Astrocyte of the spinal cord (primary cell): ENCODE measurements around the gene ASPHD2.

Experiments
- DNase-seq: peaks from one replicate; pipeline ENCODE4 v3.0.0; 2011; ENCODE audit warnings: low read depth, low spot score
- H3K4me3 ChIP-seq: 2 replicates; pipeline ENCODE4 v1.5.1; 2011; ENCODE audit warnings: low read depth, mild to moderate bottlenecking, low read length, moderate library complexity
- in situ Hi-C: cut with HindIII; loops from 2 replicates; pipeline ENCODE4 v1.10.0; 2017; ENCODE audit warnings: low sequenced_read_pairs
- TF ChIP-seq, protein P1 (sequence below): IDR thresholded peaks from 2 replicates; pipeline ENCODE4 v1.5.1; 2012; ENCODE audit warnings: low read depth, mild to moderate bottlenecking, low read length, inconsistent platforms

ASPHD2 gene

DNA sequence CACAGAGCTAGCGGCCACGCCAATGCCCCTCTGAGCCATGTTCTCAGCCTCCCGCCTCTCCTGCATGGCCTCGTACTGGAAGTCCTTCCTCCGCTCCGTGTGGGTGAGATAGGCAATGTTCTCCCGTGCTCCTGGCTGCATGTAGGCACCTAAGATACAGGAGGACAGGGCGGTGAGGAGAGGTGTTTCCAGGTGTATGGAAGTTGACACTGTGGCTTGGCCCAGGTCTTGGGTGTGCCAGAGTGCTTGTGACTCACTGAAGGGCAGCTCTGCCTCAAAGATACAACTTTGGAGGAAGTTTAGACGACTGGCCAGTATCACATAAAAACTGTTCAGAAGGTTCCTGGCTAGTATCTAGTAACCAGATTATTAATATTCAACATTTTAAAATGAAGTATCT is 63.2 kb downstream of the ASPHD2 start:
- in situ Hi-C loops = no loop called here
- TF ChIP-seq, protein P1, sequence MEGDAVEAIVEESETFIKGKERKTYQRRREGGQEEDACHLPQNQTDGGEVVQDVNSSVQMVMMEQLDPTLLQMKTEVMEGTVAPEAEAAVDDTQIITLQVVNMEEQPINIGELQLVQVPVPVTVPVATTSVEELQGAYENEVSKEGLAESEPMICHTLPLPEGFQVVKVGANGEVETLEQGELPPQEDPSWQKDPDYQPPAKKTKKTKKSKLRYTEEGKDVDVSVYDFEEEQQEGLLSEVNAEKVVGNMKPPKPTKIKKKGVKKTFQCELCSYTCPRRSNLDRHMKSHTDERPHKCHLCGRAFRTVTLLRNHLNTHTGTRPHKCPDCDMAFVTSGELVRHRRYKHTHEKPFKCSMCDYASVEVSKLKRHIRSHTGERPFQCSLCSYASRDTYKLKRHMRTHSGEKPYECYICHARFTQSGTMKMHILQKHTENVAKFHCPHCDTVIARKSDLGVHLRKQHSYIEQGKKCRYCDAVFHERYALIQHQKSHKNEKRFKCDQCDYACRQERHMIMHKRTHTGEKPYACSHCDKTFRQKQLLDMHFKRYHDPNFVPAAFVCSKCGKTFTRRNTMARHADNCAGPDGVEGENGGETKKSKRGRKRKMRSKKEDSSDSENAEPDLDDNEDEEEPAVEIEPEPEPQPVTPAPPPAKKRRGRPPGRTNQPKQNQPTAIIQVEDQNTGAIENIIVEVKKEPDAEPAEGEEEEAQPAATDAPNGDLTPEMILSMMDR = no peak
- DNase-seq = no peak
- no peak overlapping the region for H3K4me3 ChIP-seq

DNA sequence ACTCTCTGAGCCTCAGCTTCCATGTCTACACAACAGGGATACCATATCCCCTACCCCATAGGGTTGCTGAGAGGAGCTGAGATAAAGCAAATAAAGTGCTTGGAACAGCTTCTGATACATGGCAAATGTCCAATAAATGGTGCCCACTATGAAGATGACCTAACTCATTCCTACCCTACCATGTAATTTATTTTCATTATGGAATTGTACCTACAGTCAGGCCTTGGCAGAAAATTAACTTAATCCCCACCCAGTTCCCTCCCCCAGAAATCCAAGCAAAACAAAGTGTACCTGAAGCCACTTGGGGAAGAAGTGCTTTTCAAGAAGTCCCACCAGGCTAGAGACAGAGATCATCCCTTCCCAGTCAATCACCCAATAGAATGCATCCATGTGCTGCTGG is 65.4 kb downstream of the ASPHD2 start:
- DNase-seq = no peak
- TF ChIP-seq, protein P1 = no peak
- H3K4me3 ChIP-seq = no peak overlapping the region
- in situ Hi-C loops = no loop called here
